ENCODE measurements around the gene MACO1.
A peak's percentile ranks its signal among the peaks of the same experiment; 100 is the strongest.
"Not testable (repeated sequence)": the region's sequence is repeated elsewhere in the genome, so short reads cannot be mapped to it uniquely, and the experiment has no call there.

Gene MACO1

GRCh38 chr1:25425098-25426085 lies 5.3 kb upstream of the MACO1 start:
- peak; percentile 63 for DNase-seq (ENCODE audit: low spot score)

GRCh38 chr1:25427696-25428095 lies 3.0 kb upstream of the MACO1 start:
- no peak for DNase-seq (ENCODE audit: low spot score)

GRCh38 chr1:25428475-25429166 lies 2.1 kb upstream of the MACO1 start:
- no peak for DNase-seq (ENCODE audit: low spot score)

- no peak for DNase-seq (ENCODE audit: low spot score)
These were observed 527 bp downstream of the MACO1 start for GRCh38 chr1:25430967-25431881.

- DNase-seq (ENCODE audit: low spot score): peak; percentile 22
These were observed 1.4 kb downstream of the MACO1 start for GRCh38 chr1:25431955-25432719.

GRCh38 chr1:25432749-25433388 lies 2.2 kb downstream of the MACO1 start:
- DNase-seq (ENCODE audit: low spot score): no peak

- peak; percentile 23 for DNase-seq (ENCODE audit: low spot score)
These were observed 2.9 kb downstream of the MACO1 start for GRCh38 chr1:25433389-25434186.

GRCh38 chr1:25435397-25436108 lies 4.9 kb downstream of the MACO1 start:
- no peak for DNase-seq (ENCODE audit: low spot score)

GRCh38 chr1:25437672-25438071 lies 7.0 kb downstream of the MACO1 start:
- no peak for DNase-seq (ENCODE audit: low spot score)

GRCh38 chr1:25439287-25439686 lies 8.6 kb downstream of the MACO1 start:
- no peak for DNase-seq (ENCODE audit: low spot score)

GRCh38 chr1:25442178-25442577 lies 11.5 kb downstream of the MACO1 start:
- peak; percentile 26 for DNase-seq (ENCODE audit: low spot score)

GRCh38 chr1:25443030-25443699 lies 12.5 kb downstream of the MACO1 start:
- DNase-seq (ENCODE audit: low spot score): no peak

- DNase-seq (ENCODE audit: low spot score): not testable (repeated sequence)
These were observed 13.9 kb downstream of the MACO1 start for GRCh38 chr1:25444604-25445003.

- no peak for DNase-seq (ENCODE audit: low spot score)
These were observed 15.4 kb downstream of the MACO1 start for GRCh38 chr1:25445993-25446538.

- no peak for DNase-seq (ENCODE audit: low spot score)
These were observed 16.9 kb downstream of the MACO1 start for GRCh38 chr1:25447547-25447946.

GRCh38 chr1:25450891-25451290 lies 20.2 kb downstream of the MACO1 start:
- no peak for DNase-seq (ENCODE audit: low spot score)

- no peak for DNase-seq (ENCODE audit: low spot score)
These were observed 21.2 kb downstream of the MACO1 start for GRCh38 chr1:25451908-25452307.

GRCh38 chr1:25456502-25456901 lies 25.8 kb downstream of the MACO1 start:
- DNase-seq (ENCODE audit: low spot score): no peak

Measured in RKO (cell line).